ENCODE results near the gene LRRC52. TPM values are rescaled to one million over a fixed set of nuclear protein-coding genes. Genes with fewer than 3 reads are reported as not detected.

The LRRC52 gene
- total RNA-seq, 1 experiment from 2014 or later, result not detected

- Mint-ChIP-seq H3K27ac (no peak overlapping the region), H3K4me3 (no peak overlapping the region), H3K27me3 (ENCODE audit: low read depth) (no peaks in the 10 kb centered on the region; the same call in 1 of the 2 replicates), H3K36me3 (no peaks in the 10 kb centered on the region), H3K4me1 (no peaks in the 10 kb centered on the region), H3K9me3 (peaks cover 8% of the 10 kb centered on the region)
- POLR2A ChIA-PET, result no interaction called here
- CTCF ChIA-PET, result no interaction called here
- no peak for DNase-seq (ENCODE audit: low spot score)
- ATAC-seq, result peak; percentile 22; the same call in 1 of the 2 replicates
- TF ChIP-seq ATF3 (CRISPR knock-in tag; conservative IDR thresholded peaks at IDR 0.05), result no peak
- TF ChIP-seq ZNF121 (CRISPR knock-in tag; IDR thresholded peaks at IDR 0.05), result no peak
- no peak for TF ChIP-seq RELA (CRISPR knock-in tag; IDR thresholded peaks at IDR 0.05; ENCODE audit: borderline replicate concordance)
- TF ChIP-seq ZNF232 (CRISPR knock-in tag; IDR thresholded peaks at IDR 0.05), result no peak
- no peak for TF ChIP-seq SMAD4 (CRISPR knock-in tag; IDR thresholded peaks at IDR 0.05)
- TF ChIP-seq, protein P1, sequence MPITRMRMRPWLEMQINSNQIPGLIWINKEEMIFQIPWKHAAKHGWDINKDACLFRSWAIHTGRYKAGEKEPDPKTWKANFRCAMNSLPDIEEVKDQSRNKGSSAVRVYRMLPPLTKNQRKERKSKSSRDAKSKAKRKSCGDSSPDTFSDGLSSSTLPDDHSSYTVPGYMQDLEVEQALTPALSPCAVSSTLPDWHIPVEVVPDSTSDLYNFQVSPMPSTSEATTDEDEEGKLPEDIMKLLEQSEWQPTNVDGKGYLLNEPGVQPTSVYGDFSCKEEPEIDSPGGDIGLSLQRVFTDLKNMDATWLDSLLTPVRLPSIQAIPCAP (CRISPR knock-in tag; IDR thresholded peaks at IDR 0.05), result no peak
- TF ChIP-seq CDX4 (CRISPR knock-in tag; IDR thresholded peaks at IDR 0.05; ENCODE audit: borderline replicate concordance), result no peak
- TF ChIP-seq EMX1 (CRISPR knock-in tag; IDR thresholded peaks at IDR 0.05), result no peak
- TF ChIP-seq E2F1 (CRISPR knock-in tag; IDR thresholded peaks at IDR 0.05), result no peak
- TF ChIP-seq, protein P2, sequence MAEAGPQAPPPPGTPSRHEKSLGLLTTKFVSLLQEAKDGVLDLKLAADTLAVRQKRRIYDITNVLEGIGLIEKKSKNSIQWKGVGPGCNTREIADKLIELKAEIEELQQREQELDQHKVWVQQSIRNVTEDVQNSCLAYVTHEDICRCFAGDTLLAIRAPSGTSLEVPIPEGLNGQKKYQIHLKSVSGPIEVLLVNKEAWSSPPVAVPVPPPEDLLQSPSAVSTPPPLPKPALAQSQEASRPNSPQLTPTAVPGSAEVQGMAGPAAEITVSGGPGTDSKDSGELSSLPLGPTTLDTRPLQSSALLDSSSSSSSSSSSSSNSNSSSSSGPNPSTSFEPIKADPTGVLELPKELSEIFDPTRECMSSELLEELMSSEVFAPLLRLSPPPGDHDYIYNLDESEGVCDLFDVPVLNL (CRISPR knock-in tag; IDR thresholded peaks at IDR 0.05; ENCODE audit: borderline replicate concordance, low read depth), result no peak
- TF ChIP-seq, protein P3, sequence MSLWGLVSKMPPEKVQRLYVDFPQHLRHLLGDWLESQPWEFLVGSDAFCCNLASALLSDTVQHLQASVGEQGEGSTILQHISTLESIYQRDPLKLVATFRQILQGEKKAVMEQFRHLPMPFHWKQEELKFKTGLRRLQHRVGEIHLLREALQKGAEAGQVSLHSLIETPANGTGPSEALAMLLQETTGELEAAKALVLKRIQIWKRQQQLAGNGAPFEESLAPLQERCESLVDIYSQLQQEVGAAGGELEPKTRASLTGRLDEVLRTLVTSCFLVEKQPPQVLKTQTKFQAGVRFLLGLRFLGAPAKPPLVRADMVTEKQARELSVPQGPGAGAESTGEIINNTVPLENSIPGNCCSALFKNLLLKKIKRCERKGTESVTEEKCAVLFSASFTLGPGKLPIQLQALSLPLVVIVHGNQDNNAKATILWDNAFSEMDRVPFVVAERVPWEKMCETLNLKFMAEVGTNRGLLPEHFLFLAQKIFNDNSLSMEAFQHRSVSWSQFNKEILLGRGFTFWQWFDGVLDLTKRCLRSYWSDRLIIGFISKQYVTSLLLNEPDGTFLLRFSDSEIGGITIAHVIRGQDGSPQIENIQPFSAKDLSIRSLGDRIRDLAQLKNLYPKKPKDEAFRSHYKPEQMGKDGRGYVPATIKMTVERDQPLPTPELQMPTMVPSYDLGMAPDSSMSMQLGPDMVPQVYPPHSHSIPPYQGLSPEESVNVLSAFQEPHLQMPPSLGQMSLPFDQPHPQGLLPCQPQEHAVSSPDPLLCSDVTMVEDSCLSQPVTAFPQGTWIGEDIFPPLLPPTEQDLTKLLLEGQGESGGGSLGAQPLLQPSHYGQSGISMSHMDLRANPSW (CRISPR knock-in tag; conservative IDR thresholded peaks at IDR 0.05; ENCODE audit: low read depth), result no peak
These were observed 35.5 kb upstream of the LRRC52 start for GRCh38 chr1:165508291-165508690.

- TF ChIP-seq JUN (CRISPR knock-in tag; IDR thresholded peaks at IDR 0.05) (no peak), MYBL2 (CRISPR knock-in tag; IDR thresholded peaks at IDR 0.05) (no peak)
- TF ChIP-seq, protein P4, sequence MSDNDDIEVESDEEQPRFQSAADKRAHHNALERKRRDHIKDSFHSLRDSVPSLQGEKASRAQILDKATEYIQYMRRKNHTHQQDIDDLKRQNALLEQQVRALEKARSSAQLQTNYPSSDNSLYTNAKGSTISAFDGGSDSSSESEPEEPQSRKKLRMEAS (CRISPR knock-in tag; IDR thresholded peaks at IDR 0.05), result no peak
- Mint-ChIP-seq H3K27ac (no peak overlapping the region), H3K36me3 (no peaks in the 10 kb centered on the region), H3K4me1 (no peaks in the 10 kb centered on the region), H3K4me3 (no peak overlapping the region), H3K9me3 (no peaks in the 10 kb centered on the region), H3K27me3 (ENCODE audit: low read depth) (no peaks in the 10 kb centered on the region; the same call in 1 of the 2 replicates)
- ChIA-PET CTCF (no interaction called here), POLR2A (no interaction called here)
- no peak for ATAC-seq
- peak; percentile 12 for DNase-seq (ENCODE audit: low spot score)
These were observed 31.0 kb upstream of the LRRC52 start for GRCh38 chr1:165512816-165513215.

GRCh38 chr1:165516469-165516868 is 27.3 kb upstream of the LRRC52 start:
- CTCF ChIA-PET, result no interaction called here
- Mint-ChIP-seq H3K27me3 (ENCODE audit: low read depth) (peaks cover 2% of the 10 kb centered on the region; the same call in 1 of the 2 replicates), H3K4me1 (no peaks in the 10 kb centered on the region), H3K9me3 (peaks cover 31% of the 10 kb centered on the region), H3K27ac (no peak overlapping the region), H3K36me3 (peaks cover 5% of the 10 kb centered on the region), H3K4me3 (no peak overlapping the region)
- ATAC-seq (no peak), DNase-seq (ENCODE audit: low spot score) (no peak)
- POLR2A ChIA-PET, result interaction anchor here (0.6 kb wide), 1 partner anchor 23 kb away, joined by 6 read pairs; no protein-coding TSS in a partner anchor
- TF ChIP-seq HMGA2 (CRISPR knock-in tag; IDR thresholded peaks at IDR 0.05) (no peak), SP1 (CRISPR knock-in tag; conservative IDR thresholded peaks at IDR 0.05) (no peak), NFYB (CRISPR knock-in tag; conservative IDR thresholded peaks at IDR 0.05; ENCODE audit: low read depth) (no peak), ESRRA (CRISPR knock-in tag; IDR thresholded peaks at IDR 0.05; ENCODE audit: borderline replicate concordance) (no peak), ZSCAN18 (CRISPR knock-in tag; IDR thresholded peaks at IDR 0.05) (no peak), JAZF1 (CRISPR knock-in tag; IDR thresholded peaks at IDR 0.05) (no peak), MLX (CRISPR knock-in tag; IDR thresholded peaks at IDR 0.05) (no peak)
